HG03095 (cell line): ENCODE results near the gene LPO.

Source experiments
- ATAC-seq: cut with Tn5 transposase; IDR thresholded peaks from one replicate; pipeline ENCODE4 v1.9.1; 2021; ENCODE audit warnings: moderate library complexity; ENCODE audit not compliant: unreplicated experiment

Gene LPO

GRCh38 chr17:58238147-58238634 lies at the start of gene LPO:
LPO (plus strand) TSS chr17:58238584; CDS start chr17:58242980, 4,396 bp downstream.
- ATAC-seq, result no peak

GRCh38 chr17:58189436-58190146 lies 48.8 kb upstream of the LPO start:
- no peak for ATAC-seq

DNA sequence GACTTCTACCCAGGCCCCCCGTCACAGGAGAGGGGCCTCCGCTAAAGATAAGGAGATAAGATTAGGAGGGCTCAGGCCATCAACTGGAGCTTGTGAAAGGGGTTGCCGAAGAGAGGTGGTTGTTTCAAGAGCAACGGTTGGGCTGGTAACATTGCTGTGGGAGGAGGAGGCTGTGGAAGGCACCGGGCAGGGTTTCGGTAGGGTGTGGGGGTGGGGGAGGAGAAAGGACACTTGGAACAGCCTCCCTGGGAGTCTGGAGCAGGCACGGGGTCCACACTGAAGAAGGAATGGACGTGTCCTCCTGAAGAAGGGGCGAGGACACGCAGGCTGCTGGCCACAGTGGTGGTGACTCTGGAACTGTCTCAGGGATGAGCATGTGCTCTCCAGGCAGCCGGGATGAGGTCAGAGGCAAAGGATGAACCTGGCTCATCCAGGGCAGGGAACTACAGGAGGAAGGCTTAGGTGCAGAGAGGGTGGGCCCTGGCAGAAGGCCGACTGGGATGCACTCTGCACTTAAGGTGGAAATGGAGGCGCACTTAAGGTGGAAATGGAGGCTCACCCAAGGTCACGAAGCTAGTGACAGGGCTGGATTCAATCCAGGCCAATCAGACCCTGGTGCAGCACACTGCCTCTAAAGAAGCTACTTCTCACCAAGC lies 47.0 kb upstream of the LPO start:
- no peak for ATAC-seq

- no peak for ATAC-seq
Observed at GRCh38 chr17:58192612-58193011, 45.8 kb upstream of the LPO start, which contains the start of gene EPX. EPX (plus strand) TSS chr17:58192726; CDS start chr17:58192847, 121 bp downstream.

DNA sequence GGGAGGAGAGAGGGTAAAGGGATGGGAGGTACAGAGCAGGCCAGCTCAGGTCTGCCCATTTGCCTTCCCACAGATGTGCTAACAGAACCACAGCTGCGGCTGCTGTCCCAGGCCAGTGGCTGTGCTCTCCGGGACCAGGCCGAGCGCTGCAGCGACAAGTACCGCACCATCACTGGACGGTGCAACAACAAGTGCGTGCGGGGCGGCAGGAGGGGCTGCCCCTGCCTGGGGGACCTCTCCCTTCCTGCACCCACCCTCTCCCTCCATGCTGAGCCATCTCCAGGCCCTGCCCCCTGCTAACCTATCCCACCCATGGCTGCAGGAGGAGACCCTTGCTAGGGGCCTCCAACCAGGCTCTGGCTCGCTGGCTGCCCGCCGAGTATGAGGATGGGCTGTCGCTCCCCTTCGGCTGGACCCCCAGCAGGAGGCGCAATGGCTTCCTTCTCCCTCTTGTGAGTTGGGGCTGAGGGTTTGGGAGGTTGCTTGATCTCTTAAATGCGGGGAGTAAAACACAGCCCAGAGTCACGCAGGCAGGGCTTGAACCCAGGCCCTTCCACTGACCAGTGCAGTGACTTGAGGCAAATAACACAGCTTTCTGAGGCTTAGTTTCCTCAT lies 44.6 kb upstream of the LPO start:
- no peak for ATAC-seq

DNA sequence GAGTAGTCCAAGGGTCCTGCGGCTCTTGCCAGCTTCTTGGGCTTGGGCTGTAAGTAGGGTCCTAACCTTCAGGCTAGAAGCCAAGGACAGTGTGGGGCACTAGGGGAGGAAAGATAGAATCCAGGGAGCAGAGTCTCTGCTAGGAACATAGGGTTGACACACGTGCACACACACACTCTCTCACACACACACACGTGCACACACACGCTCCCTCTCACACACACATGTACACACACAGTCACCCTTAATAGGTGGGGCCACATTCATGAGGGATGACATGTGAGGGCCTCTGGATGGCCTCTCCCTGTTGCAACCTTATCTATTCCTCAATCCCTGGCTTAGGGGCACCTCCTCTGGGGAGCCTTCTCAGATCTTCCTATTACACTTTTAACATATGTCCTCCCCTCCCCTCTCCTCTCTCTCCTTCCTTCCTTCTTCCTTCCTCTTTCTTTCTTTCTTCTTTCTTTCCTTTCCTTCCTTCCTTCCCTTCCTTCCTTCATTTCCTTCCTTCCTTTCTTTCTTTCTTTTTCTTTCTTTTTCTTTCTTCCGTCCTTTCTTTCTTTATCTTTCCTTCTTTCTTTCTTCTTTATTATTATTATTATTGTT lies 42.8 kb upstream of the LPO start:
- ATAC-seq, result no peak

DNA sequence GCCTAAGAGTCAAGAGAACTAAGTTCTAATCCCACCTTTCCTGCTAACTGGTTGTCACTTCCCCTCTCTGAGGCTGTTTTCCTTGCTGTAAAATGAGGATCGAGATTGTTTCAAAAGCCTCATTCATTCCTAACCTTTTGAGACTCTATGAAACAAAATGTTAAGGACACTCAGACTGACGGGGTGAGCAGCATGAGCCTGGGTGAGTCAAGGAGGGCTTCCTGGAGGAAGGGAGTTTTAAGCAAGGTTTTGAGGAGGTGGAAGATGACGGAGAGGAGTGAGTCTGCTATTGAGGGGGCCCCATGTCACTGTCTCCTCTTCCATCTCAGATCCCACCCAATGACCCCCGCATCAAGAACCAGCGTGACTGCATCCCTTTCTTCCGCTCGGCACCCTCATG lies 41.8 kb upstream of the LPO start:
- no peak for ATAC-seq

- ATAC-seq, result no peak
Observed at GRCh38 chr17:58200024-58200633, 38.3 kb upstream of the LPO start.

DNA sequence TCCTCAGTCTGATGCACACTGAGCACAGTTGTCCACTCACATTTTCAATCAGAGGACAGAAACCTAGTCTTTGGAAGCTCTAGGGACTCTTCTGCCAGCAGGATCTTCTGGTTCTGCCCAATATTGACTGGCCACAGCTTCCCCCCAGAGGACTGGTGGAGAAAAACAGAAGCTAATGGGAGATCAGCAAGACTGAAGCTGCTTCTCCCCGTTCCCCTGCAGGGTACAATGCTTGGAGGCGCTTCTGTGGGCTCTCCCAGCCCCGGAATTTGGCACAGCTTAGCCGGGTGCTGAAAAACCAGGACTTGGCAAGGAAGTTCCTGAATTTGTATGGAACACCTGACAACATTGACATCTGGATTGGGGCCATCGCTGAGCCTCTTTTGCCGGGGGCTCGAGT lies 35.5 kb upstream of the LPO start:
- ATAC-seq, result no peak

- no peak for ATAC-seq
Observed at GRCh38 chr17:58204796-58205195, 33.6 kb upstream of the LPO start.

DNA sequence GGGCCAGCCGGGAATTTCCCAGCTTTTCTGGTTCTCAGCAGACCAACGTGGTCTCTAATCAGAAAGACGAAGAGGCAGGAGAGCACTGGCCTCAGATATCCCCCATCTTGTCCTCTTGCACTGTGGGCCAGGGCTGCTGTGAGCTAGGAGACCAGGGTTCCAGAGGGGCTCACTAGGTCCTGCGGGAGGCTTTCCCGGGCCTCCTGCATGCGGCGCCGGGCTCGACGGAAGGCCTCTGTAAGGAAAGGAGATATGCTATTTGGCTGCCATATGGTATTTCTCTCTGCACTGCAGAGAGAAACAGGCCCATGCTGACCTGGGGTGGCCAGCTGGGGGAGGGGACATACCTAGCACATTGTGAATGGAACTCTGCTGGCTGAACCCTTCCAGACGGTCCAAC lies 32.4 kb upstream of the LPO start:
- ATAC-seq, result no peak

- ATAC-seq, result no peak
Observed at GRCh38 chr17:58207451-58207850, 30.9 kb upstream of the LPO start.

GRCh38 chr17:58208344-58208743 lies 30.0 kb upstream of the LPO start:
- ATAC-seq, result no peak

DNA sequence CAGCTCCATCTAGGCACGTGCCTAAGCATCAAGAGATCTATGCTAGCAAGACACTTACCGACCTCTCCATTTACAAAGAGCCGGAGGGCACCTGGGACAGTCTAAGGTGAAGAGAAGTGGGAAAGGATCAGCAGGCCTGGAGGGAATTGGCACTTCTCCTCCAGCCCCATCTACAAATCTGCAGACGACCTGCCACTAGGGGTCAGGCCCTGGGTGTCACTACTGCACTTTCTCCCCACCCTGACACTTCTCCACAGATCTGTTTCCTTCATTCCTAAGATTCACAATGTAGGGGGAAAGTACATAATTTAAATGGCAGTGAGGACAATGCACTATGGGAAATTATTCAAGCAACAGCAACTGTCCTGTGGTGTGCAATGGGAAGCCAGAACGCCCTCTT lies 27.5 kb upstream of the LPO start:
- ATAC-seq, result no peak

GRCh38 chr17:58215685-58216084 lies 22.7 kb upstream of the LPO start:
- ATAC-seq, result no peak

- no peak for ATAC-seq
Observed at GRCh38 chr17:58217766-58218165, 20.6 kb upstream of the LPO start.

DNA sequence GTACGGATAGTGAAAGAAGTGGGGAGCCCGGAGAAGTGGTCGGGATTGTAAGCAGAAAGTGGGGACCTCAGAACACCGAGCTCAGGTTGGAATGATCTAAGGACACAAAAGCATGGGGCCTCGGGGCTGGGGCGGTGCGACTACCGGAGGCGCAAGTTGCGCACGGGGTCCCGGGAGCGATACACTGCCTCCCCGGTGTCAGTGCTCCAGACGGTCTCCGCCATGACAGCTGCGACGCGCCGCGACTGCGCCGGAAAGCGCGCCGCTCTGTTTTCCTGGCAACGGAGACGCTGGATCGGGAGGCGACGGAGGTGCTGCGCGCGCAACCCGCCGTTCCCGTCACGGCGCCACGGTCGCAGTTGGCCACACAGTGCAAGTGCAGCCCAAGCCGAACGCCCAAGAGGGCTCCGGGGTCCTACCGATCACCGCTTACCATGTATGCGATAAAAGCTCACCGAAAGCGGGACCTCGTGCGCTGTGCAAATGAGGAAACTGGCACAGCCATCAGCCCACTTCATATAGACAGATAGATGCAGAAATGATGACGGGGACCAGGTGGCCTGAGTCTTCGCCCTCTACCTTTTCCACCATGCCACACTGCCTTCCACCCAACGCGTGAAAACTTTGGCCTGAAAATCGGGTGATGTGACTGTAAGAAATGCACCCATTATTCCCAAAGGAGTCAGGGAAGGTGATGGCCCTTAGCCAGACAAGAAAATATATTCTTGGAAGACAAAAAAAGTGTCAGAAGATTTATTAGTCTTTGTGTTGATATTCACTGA lies 19.2 kb upstream of the LPO start, which contains the start of gene MKS1:
Gene MKS1 (minus strand): TSS at position 249 of the 782 bp plus-strand sequence. CDS start 25 bp downstream, at position 224.
- ATAC-seq, result peak; percentile 95

DNA sequence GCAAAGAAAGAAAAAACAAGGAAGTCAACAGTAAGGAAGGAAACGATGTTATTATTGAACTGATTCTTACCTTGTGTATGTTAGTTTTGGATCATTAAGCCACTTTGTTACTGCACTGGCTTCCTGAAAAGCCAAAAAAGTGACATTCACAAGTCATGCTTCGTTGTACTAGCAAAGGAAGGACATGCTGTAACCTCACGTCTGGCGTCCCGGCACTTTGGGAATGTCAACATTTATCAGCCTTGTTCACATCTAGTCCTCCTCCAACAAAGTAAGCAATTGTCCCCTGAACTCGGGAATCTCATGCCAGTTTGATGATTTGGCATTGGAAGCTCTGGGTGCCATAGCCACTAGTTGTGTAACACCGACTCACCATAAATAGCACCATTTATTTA lies 18.6 kb upstream of the LPO start:
- ATAC-seq, result no peak

DNA sequence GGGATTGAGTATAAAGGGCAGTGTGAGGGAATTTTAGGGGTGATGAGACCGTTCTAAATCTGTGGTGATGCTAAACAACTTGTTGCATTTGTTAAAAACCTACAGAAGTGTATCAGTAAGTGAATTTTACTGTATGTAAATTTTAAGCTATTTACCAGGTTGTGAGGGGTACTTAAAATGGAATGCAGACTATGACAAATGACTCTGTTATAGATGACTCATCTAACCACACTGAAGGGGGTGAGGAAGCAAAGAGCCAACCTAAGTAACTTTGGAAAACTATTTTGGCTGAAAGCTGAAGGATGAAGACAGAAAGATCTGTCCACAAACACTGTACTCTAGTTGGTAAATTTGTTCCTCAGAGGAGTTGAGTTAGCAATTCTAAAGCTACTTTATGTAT lies 14.1 kb upstream of the LPO start:
- no peak for ATAC-seq

- ATAC-seq, result no peak
Observed at GRCh38 chr17:58227733-58228132, 10.7 kb upstream of the LPO start.
